Vagina (tissue), 2 donors: ENCODE data around the gene FOXO4. TPM values are rescaled to one million over a fixed set of nuclear protein-coding genes. Genes with fewer than 3 reads are reported as not detected.
"Not testable (repeated sequence)": the region's sequence is repeated elsewhere in the genome, so short reads cannot be mapped to it uniquely, and the experiment has no call there.

Source experiments
- DNase-seq, 2 donors: peaks; one replicate each; pipeline ENCODE4 v3.0.0-alpha.2; 2017; ENCODE audit errors: extremely low spot score in 2 of 2
- H3K27ac ChIP-seq: fragments of 200-600 bp; sonication (generic); one replicate; pipeline ENCODE4 v1.5.1; 2019
- H3K27me3 ChIP-seq: fragments of 200-600 bp; sonication (generic); one replicate; pipeline ENCODE4 v1.5.1; 2019
- H3K36me3 ChIP-seq, 2 donors: fragments of 200-600 bp; sonication (generic); one replicate each; pipeline ENCODE4 v1.5.1; 2017 to 2019
- H3K4me1 ChIP-seq: fragments of 200-600 bp; sonication (generic); one replicate; pipeline ENCODE4 v1.5.1; 2019
- H3K4me3 ChIP-seq, 2 donors: fragments of 200-600 bp; sonication (generic); 1 replicate in 1 of 2; 2 replicates in 1 of 2; pipeline ENCODE4 v1.5.1; 2016 to 2019
- H3K9me3 ChIP-seq: fragments of 200-600 bp; sonication (generic); one replicate; pipeline ENCODE4 v1.5.1; 2019
- POLR2A ChIP-seq, 2 donors: fragments of 450-650 bp; IDR thresholded peaks; one replicate each; pipeline ENCODE4 v1.6.1; 2017; ENCODE audit warnings: antibody characterized with exemption in 2 of 2, mild to moderate bottlenecking in 2 of 2, moderate library complexity in 2 of 2
- POLR2AphosphoS5 ChIP-seq, 2 donors: sonication (generic); formaldehyde crosslinking; IDR thresholded peaks; one replicate each; pipeline ENCODE4 v1.9.0; 2017; ENCODE audit warnings: antibody characterized with exemption in 2 of 2, mild to moderate bottlenecking in 2 of 2, low read depth in 1 of 2; ENCODE audit not compliant: insufficient read depth in 1 of 2
- intact Hi-C: fragments of 100-400 bp; cut with DNase I; formaldehyde crosslinking; loops from one replicate; pipeline ENCODE4 v1.15.1; 2023
- total RNA-seq: library from RNA; depleted of rRNA; stranded (reverse); fragments of >200 nt; gene quantifications from one replicate; pipeline ENCODE4 v1.2.3, GENCODE V29; 2016
- TF ChIP-seq, protein P1 (sequence below), 3 experiments: fragments of 450-650 bp in 2 of 3; fragments of 200-600 bp in 1 of 3; sonication (generic) in 1 of 3; IDR thresholded peaks; one replicate each; pipeline ENCODE4 v1.5.1; 2017 to 2019; ENCODE audit warnings: antibody characterized with exemption in 3 of 3, mild to moderate bottlenecking in 2 of 3, moderate library complexity in 2 of 3

FOXO4 gene
- 22.8 TPM for total RNA-seq

- peak; percentile 65 to 67 for TF ChIP-seq POLR2AphosphoS5 (IDR thresholded peaks at IDR 0.05; ENCODE audit: insufficient read depth in 1 of 2, low read depth in 1 of 2)
- TF ChIP-seq, protein P1, sequence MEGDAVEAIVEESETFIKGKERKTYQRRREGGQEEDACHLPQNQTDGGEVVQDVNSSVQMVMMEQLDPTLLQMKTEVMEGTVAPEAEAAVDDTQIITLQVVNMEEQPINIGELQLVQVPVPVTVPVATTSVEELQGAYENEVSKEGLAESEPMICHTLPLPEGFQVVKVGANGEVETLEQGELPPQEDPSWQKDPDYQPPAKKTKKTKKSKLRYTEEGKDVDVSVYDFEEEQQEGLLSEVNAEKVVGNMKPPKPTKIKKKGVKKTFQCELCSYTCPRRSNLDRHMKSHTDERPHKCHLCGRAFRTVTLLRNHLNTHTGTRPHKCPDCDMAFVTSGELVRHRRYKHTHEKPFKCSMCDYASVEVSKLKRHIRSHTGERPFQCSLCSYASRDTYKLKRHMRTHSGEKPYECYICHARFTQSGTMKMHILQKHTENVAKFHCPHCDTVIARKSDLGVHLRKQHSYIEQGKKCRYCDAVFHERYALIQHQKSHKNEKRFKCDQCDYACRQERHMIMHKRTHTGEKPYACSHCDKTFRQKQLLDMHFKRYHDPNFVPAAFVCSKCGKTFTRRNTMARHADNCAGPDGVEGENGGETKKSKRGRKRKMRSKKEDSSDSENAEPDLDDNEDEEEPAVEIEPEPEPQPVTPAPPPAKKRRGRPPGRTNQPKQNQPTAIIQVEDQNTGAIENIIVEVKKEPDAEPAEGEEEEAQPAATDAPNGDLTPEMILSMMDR (IDR thresholded peaks at IDR 0.05) = no peak
- no peaks in the 10 kb centered on the region for H3K27me3 ChIP-seq
- H3K4me1 ChIP-seq = peaks cover 16% of the 10 kb centered on the region
These were observed at the start of gene FOXO4 for GRCh38 chrX:71095555-71095980. TSS of gene FOXO4 (plus strand) at chrX:71095851. CDS start at chrX:71096529, 678 bp downstream.

DNA sequence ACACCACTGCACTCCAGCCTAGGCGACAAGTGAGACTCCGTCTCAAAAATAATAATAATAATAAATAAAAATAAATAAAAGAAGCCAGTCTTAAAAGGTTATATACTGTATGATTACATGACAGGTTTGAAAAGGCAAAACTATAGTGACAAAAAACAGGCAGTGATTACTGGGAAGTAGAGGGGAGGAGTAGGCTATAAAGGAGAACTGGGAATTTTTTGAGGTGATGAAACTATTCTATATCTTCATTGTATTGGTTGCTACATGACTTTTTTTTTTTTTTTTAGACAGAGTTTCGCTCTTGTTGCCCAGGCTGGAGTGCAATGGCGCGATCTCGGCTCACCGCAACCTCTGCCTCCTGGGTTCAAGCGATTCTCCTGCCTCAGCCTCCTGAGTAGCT lies 47.8 kb upstream of the FOXO4 start:
- H3K27ac ChIP-seq, H3K4me3 ChIP-seq, H3K9me3 ChIP-seq, H3K36me3 ChIP-seq, H3K27me3 ChIP-seq, intact Hi-C loops, DNase-seq, H3K4me1 ChIP-seq: not testable (repeated sequence)

More at GRCh38 chrX:71095555-71095980, at the start of gene FOXO4:
- Histone ChIP-seq H3K4me3 (peak within 1 kb of the TSS; percentile 56 to 58), H3K36me3 (no peaks in the 10 kb centered on the region), H3K9me3 (no peaks in the 10 kb centered on the region), H3K27ac (peak within 1 kb of the TSS; percentile 81)
- intact Hi-C loops = no loop called here
- DNase-seq = peak in 1 of 2 donors; percentile 94

GRCh38 chrX:71052721-71053120 lies 42.9 kb upstream of the FOXO4 start:
- no peaks in the 10 kb centered on the region for H3K27me3 ChIP-seq
- TF ChIP-seq POLR2A (IDR thresholded peaks at IDR 0.05) = no peak
- intact Hi-C loops = no loop called here
- no peak for DNase-seq
- no peaks in the 10 kb centered on the region for H3K9me3 ChIP-seq
- H3K4me3 ChIP-seq = no peak overlapping the region
- no peak overlapping the region for H3K27ac ChIP-seq
- no peaks in the 10 kb centered on the region for H3K36me3 ChIP-seq
- no peaks in the 10 kb centered on the region for H3K4me1 ChIP-seq

- TF ChIP-seq POLR2A (IDR thresholded peaks at IDR 0.05) = no peak
- TF ChIP-seq POLR2AphosphoS5 (IDR thresholded peaks at IDR 0.05; ENCODE audit: insufficient read depth in 1 of 2, low read depth in 1 of 2) = no peak
- TF ChIP-seq, protein P1 (IDR thresholded peaks at IDR 0.05) = no peak
- no peak overlapping the region for H3K4me3 ChIP-seq
These were observed 42.4 kb upstream of the FOXO4 start for GRCh38 chrX:71053217-71053621.

DNA sequence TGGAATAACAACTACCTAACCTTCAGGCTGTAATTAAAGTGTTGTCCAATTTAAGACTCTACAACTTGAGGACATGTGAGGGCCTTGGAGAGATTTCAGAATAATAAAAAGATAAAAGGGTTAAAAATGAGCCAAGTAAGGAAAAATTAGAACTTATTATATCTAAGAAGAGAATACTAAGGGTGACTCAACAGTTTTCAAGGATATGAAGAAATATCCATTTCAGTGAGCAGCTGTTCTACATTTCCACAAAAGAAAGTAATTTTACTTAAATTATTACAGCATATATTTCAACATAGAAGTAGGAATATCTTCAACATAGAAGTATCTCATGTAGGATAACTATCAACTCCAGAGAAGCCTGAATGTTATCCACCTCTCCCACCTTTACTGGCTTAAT lies 38.8 kb upstream of the FOXO4 start:
- intact Hi-C loops = no loop called here
- Histone ChIP-seq H3K36me3 (peaks cover 0 to 16% of the 10 kb centered on the region in 2 donors), H3K9me3 (no peaks in the 10 kb centered on the region), H3K27ac (no peak overlapping the region), H3K4me1 (no peaks in the 10 kb centered on the region), H3K27me3 (no peaks in the 10 kb centered on the region), H3K4me3 (no peak overlapping the region)
- TF ChIP-seq, protein P1 (IDR thresholded peaks at IDR 0.05) = no peak
- TF ChIP-seq POLR2A (IDR thresholded peaks at IDR 0.05) (no peak), POLR2AphosphoS5 (IDR thresholded peaks at IDR 0.05; ENCODE audit: insufficient read depth in 1 of 2, low read depth in 1 of 2) (no peak)
- DNase-seq = no peak

More at GRCh38 chrX:71053217-71053621, 42.4 kb upstream of the FOXO4 start:
- no peaks in the 10 kb centered on the region for H3K36me3 ChIP-seq
- intact Hi-C loops = no loop called here
- H3K4me1 ChIP-seq = no peaks in the 10 kb centered on the region
- DNase-seq = no peak
- H3K9me3 ChIP-seq = no peaks in the 10 kb centered on the region
- H3K27me3 ChIP-seq = no peaks in the 10 kb centered on the region
- no peak overlapping the region for H3K27ac ChIP-seq

DNA sequence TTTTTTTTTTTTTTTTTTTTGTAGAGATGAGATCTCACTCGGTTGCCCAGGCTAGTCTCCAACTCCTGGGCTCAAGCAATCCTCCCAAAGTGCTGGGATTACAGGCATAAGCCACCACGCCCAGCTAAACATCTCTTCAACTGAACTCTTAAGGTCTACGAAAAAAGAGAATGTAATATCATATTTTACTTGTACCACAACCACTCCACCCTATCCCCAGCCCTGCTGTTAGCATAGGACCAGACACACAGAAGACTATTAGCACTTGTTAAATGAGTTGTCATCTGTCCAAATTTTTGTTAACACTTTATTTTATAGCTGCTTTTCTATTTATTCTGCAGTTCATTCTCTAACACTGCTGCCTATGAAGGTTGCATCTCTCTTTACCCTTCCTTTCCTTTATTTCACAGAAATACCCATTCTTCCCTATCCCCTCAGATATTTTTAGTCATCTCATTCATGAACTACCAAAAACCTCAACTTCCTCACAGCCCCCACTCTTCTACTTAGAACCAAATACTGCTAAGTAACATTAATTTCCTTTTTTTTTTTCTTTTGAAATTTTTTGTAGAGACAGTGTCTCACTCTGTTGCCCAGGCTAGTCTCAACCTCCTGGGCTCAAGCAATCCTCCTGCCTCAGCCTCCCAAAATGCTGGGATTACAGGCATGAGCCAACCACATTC lies 37.7 kb upstream of the FOXO4 start:
- intact Hi-C loops = no loop called here
- no peaks in the 10 kb centered on the region for H3K9me3 ChIP-seq
- H3K27ac ChIP-seq = no peak overlapping the region
- H3K36me3 ChIP-seq = peaks cover 0 to 17% of the 10 kb centered on the region in 2 donors
- H3K4me3 ChIP-seq = no peak overlapping the region
- TF ChIP-seq, protein P1 (IDR thresholded peaks at IDR 0.05) = no peak
- TF ChIP-seq POLR2A (IDR thresholded peaks at IDR 0.05) = no peak
- no peak for TF ChIP-seq POLR2AphosphoS5 (IDR thresholded peaks at IDR 0.05; ENCODE audit: insufficient read depth in 1 of 2, low read depth in 1 of 2)
- no peak for DNase-seq
- H3K27me3 ChIP-seq = no peaks in the 10 kb centered on the region
- H3K4me1 ChIP-seq = no peaks in the 10 kb centered on the region
